IPS DF 6.9 (cell line): ENCODE measurements around the gene ADGRD1.

Source experiments
- DNase-seq: peaks from one replicate; pipeline ENCODE4 v3.0.0-alpha.2; 2013; ENCODE audit warnings: low read depth, low spot score
- H3K27ac ChIP-seq: one replicate; pipeline ENCODE4 v1.5.1; 2013; ENCODE audit warnings: low read length, control low read depth
- H3K27me3 ChIP-seq: 2 replicates; pipeline ENCODE4 v1.6.1; 2013; ENCODE audit warnings: mild to moderate bottlenecking, low read length; ENCODE audit not compliant: control insufficient read depth, insufficient read depth
- H3K36me3 ChIP-seq: 2 replicates; pipeline ENCODE4 v1.6.1; 2013; ENCODE audit warnings: low read length; ENCODE audit not compliant: control insufficient read depth, insufficient read depth
- H3K4me1 ChIP-seq: 2 replicates; pipeline ENCODE4 v1.6.1; 2013; ENCODE audit warnings: low read length; ENCODE audit not compliant: control insufficient read depth, insufficient read depth
- H3K4me3 ChIP-seq: 2 replicates; pipeline ENCODE4 v1.5.1; 2013; ENCODE audit warnings: mild to moderate bottlenecking, low read length
- H3K9me3 ChIP-seq: 2 replicates; pipeline ENCODE4 v1.6.1; 2013; ENCODE audit warnings: low read length, inconsistent platforms; ENCODE audit not compliant: control insufficient read depth, insufficient read depth
- WGBS: extraction: QIAGEN DNeasy Blood & Tissue Kit; methylation state at CpG from one replicate; pipeline ENCODE4 v1.1.7; 2013; ENCODE audit warnings: mixed read lengths, missing lambda C conversion rate; ENCODE audit not compliant: insufficient read length, insufficient coverage; 5-methylcytosine and 5-hydroxymethylcytosine counted together

The ADGRD1 gene

DNA sequence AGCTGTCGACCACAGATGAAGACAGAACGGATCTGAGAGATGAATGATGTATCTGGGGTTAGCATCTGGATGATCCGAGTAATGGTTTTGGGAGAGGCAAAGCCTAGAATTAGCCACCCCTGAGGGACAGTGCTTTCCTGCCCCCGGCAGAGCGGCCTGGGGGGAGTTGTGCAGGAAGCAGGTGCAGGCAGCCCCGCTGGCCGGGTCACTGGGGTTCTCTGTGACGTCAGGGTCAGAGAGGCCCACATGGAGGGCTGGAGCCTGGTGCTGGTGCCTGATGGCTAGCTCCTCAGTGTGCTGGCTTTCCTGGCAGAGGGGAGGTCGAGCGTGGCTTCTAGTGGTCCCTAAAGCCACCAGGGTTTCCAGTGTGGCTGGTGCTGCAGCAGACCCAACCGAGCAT, 70.3 kb downstream of the ADGRD1 start:
- no CpG with 5 or more reads among the region's 11 CpGs for WGBS
- H3K4me3 ChIP-seq, result no peak overlapping the region
- no peak for DNase-seq
- H3K9me3 ChIP-seq, result no peaks in the 10 kb centered on the region
- H3K27me3 ChIP-seq, result no peaks in the 10 kb centered on the region
- H3K36me3 ChIP-seq, result no peaks in the 10 kb centered on the region; the same call in 1 of the 2 replicates
- H3K4me1 ChIP-seq, result no peaks in the 10 kb centered on the region
- H3K27ac ChIP-seq, result no peak overlapping the region

DNA sequence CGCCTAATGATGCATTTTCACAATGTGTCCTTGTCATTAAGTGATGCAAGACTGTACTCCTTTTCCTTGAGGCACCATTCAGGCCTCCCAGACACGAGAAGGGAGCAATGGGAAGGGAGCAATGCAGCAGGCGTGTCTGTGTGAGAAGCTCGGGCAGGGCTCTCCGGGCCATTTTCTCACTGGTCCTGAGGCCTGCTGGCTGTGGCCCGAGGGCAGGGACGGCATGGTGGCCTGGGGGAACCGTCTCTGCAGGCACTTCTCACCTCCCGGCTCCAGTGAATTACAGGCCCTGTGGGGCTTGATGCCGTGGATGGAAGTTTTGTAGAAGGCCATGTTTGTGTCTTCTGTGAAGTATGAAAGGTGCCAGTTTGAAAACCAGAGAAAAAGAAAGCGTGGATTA, 71.0 kb downstream of the ADGRD1 start:
- Histone ChIP-seq H3K4me3 (no peak overlapping the region), H3K4me1 (no peaks in the 10 kb centered on the region), H3K9me3 (no peaks in the 10 kb centered on the region), H3K27ac (no peak overlapping the region), H3K27me3 (no peaks in the 10 kb centered on the region), H3K36me3 (no peaks in the 10 kb centered on the region; the same call in 1 of the 2 replicates)
- DNase-seq, result no peak
- WGBS, result no CpG with 5 or more reads among the region's 11 CpGs

DNA sequence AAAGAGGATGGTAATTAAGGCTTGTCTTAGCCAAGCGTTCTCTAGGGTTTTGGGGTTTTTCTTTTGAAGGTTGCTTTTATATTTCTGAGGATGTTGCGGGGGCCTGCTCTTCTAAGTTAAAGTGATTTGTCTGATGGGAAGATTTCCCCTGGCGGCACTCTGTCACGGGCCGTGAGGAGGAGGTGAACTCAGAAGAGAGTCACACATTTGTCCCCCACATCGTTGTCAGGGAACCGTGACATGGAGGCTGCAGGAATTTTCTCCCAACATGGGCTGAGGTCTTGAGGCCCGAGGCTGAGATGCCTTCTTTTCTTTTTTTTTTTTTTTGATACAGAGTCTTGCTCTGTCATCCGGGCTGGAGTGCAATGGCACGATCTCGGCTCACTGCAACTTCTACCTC, 71.5 kb downstream of the ADGRD1 start:
- DNase-seq, result no peak
- no CpG with 5 or more reads among the region's 11 CpGs for WGBS
- Histone ChIP-seq H3K9me3 (no peaks in the 10 kb centered on the region), H3K36me3 (no peaks in the 10 kb centered on the region; the same call in 1 of the 2 replicates), H3K27me3 (no peaks in the 10 kb centered on the region), H3K27ac (no peak overlapping the region), H3K4me3 (no peak overlapping the region), H3K4me1 (no peaks in the 10 kb centered on the region)

DNA sequence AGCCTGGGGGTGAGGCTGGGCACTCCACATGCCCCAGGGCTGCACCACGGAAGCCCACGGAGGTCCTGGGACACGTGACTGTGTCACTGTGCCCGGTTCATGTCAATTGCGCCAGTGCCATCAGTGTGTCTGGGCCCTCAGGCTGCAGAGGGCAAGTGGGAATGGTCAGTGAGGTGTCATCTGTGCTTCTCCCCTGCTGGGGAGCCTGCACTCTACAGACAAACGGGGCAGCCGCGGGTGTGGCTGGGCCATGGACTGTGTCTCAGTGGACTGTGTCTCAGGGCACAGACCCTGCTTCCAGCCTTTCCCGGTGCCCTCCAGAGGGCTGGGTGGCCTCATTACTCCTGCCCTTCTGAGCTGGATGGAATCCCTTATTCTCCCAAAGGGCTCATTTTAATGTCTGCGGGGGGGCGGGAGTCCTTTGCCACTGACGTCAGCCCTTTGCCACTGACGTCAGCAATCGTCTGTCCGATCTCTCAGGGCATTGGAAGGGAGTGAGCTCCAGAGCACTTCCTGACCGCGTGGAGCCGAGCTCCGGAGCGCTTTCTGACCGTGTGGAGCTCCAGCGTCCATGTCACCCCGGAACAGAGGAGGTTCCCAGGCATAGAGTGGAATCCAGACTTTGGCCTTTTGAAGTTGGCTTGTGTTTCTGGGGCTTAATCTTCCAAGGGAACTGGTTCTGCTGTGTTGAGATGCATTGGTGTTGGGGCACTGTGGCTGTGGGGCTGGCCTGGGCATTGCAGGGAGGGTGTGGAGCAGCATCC, 72.4 kb downstream of the ADGRD1 start:
- H3K9me3 ChIP-seq, result no peaks in the 10 kb centered on the region
- WGBS, result no CpG with 5 or more reads among the region's 23 CpGs
- H3K36me3 ChIP-seq, result no peaks in the 10 kb centered on the region; the same call in 1 of the 2 replicates
- DNase-seq, result no peak
- no peaks in the 10 kb centered on the region for H3K4me1 ChIP-seq
- no peaks in the 10 kb centered on the region for H3K27me3 ChIP-seq
- H3K27ac ChIP-seq, result no peak overlapping the region
- no peak overlapping the region for H3K4me3 ChIP-seq

DNA sequence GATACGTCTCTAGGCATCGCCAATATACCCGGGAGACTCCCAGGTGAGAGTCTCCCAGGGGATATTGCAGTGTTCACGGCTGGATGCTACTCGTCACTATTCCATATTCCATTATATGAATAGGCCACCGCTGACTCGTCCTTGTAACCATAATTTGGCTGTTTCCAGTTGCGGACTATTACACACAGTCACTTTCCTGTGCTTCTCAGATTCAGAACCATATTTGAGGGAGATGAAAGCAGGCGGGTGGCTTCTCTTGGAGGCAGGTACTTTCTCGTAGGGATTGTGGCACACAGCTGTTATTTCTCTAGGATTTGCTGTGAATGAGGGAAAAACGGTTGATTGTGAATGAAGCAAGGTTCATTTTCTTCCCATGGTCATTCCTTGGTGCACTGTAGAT, 73.0 kb downstream of the ADGRD1 start:
- Histone ChIP-seq H3K27ac (no peak overlapping the region), H3K9me3 (no peaks in the 10 kb centered on the region), H3K4me1 (no peaks in the 10 kb centered on the region), H3K36me3 (no peaks in the 10 kb centered on the region; the same call in 1 of the 2 replicates), H3K27me3 (no peaks in the 10 kb centered on the region), H3K4me3 (no peak overlapping the region)
- DNase-seq, result no peak
- no CpG with 5 or more reads among the region's 11 CpGs for WGBS

DNA sequence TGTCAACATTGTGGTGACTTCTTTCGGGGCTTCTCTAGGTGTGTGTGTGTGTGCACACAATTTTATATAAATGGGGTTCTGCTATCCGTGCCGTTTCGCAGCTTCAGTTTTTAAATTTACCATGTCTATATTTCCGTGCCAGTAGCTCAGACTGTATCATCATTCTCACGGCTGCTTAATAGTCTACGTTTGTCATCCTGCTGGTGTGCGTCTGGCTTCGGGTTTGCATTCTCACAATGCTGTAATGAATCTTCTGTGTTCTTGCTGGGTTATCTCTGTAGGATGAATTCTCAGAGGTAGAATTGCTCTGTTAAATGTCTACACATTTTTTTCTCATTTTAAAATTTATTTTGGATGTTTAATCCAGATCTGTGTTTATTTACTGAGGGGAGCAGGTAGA, 73.6 kb downstream of the ADGRD1 start:
- H3K4me1 ChIP-seq, result no peaks in the 10 kb centered on the region
- WGBS, result no CpG with 5 or more reads among the region's 9 CpGs

DNA sequence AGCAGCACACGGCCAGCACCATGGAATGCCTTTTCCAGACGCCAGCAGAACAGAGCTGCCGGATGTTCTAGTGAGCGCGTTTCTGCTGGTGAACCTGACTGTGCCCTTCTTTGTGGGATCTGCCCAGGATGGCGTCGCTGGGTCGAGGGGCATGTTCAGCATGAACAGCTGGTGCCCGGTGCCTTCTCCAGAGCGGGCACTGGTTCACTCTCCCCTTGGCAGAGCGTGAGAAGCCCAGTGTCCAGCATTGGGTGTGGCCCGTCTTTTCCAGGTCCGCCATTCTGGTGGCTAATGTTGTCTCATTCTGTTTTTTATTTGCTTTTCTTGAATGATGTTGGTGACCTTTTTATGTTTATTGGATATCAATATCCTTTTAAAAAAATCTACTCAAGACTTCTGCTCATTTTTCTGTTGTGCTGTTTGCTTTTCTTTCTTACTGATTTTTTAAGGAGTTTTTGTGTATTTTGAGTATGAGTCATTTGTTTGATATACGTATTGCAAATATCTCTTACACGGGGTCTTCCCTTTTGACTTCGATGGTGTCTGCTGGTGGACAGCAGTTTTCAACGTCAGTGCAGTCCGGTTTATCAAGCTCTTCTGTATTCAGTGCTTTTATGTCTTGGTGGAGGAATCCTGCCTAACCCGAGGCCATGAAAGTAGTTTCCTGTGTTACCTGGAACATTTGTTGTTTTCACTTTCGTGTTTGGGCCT, 74.3 kb downstream of the ADGRD1 start:
- no CpG with 5 or more reads among the region's 20 CpGs for WGBS
- DNase-seq, result no peak
- no peaks in the 10 kb centered on the region for H3K9me3 ChIP-seq
- H3K36me3 ChIP-seq, result no peaks in the 10 kb centered on the region; the same call in 1 of the 2 replicates
- H3K4me1 ChIP-seq, result no peaks in the 10 kb centered on the region
- no peaks in the 10 kb centered on the region for H3K27me3 ChIP-seq
- no peak overlapping the region for H3K4me3 ChIP-seq
- no peak overlapping the region for H3K27ac ChIP-seq

More for the DNA sequence above, 73.6 kb downstream of the ADGRD1 start:
- no peaks in the 10 kb centered on the region for H3K9me3 ChIP-seq
- H3K36me3 ChIP-seq, result no peaks in the 10 kb centered on the region; the same call in 1 of the 2 replicates
- DNase-seq, result no peak
- no peaks in the 10 kb centered on the region for H3K27me3 ChIP-seq
- H3K27ac ChIP-seq, result no peak overlapping the region
- no peak overlapping the region for H3K4me3 ChIP-seq

DNA sequence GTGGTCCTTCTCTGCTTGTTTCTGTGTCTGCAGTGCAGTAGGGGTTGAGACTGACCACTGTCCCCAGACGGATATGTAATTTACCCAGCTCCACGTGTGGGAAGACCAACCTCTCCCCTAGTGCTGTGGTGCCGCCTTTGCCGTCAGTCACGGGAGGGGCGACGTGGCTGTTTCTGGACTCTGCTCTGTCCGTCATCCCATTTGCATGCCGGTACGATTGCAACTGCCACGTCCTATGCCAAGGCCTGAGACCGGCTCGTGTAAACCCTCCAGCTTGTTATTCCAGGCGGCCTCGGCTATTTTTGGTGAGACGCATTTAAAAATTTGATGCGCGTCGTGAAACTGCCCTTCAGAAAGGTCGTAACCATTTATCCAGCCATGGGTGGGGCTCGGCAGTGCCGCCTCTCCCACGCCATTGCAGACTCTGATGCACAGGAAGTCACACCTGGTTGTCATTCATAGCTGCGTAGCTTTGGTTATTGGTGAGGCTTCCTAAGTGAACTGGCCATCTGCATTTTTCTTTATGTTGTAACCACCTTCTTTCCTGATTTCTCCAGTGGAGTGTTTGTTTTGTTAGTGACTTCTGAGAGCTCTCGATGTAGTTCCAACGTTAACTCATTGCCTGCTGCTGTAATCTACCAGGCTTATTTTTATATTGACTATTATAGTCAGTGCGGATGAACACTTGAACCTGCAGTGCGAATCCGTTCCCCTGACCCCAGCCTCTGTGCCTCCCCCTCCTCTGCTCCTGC, 75.1 kb downstream of the ADGRD1 start:
- Histone ChIP-seq H3K4me3 (no peak overlapping the region), H3K27me3 (no peaks in the 10 kb centered on the region), H3K9me3 (no peaks in the 10 kb centered on the region), H3K4me1 (no peaks in the 10 kb centered on the region), H3K36me3 (no peaks in the 10 kb centered on the region; the same call in 1 of the 2 replicates), H3K27ac (no peak overlapping the region)
- WGBS, result no CpG with 5 or more reads among the region's 29 CpGs
- no peak for DNase-seq

DNA sequence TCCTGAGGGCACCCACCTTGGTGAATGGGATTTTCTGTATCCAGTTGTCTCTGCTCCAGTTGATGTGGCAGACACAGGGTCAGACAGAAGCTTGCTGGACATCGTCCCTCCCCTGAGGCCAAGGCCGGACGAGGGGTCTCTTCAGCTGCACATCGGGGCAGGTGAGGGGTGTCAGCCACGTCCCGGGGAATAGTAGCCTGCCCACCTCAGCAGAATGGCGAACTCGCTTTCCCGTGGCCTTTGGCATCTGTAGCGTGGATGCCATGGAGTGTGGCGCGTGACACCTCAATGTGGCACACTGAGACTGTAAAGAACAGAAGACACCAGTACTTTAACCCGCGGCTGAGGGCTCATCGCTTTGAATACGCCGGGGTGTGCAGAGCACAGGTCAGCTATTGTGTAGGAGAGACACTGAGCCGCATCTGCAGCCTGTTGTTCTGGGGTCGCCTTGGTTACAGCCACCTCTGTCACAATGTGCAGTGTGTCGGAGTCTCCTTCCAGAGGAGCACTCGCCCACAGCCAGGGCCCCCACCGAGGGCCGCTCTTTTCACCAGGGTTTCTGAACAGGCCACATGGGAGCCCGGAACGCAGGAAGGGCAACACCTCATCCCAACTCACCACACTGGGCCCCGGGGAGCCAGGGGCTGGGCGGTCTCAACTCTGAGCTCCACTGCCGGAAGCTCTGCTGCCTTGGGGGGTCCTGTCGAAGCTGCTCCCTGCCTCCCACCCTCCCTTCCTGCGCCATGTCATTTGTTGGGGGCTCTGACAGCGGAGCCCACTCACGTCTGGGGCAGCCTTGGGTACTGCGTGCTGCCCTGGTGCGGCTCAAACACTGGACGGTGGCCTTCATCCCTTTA, 77.0 kb downstream of the ADGRD1 start:
- H3K27me3 ChIP-seq, result no peaks in the 10 kb centered on the region

More for the DNA sequence above, 77.0 kb downstream of the ADGRD1 start:
- Histone ChIP-seq H3K27ac (no peak overlapping the region), H3K4me3 (no peak overlapping the region), H3K9me3 (no peaks in the 10 kb centered on the region), H3K4me1 (no peaks in the 10 kb centered on the region), H3K36me3 (no peaks in the 10 kb centered on the region)
- no peak for DNase-seq
- WGBS, result no CpG with 5 or more reads among the region's 35 CpGs
